ENCODE measurements around the gene LIPC.

The LIPC gene

DNA sequence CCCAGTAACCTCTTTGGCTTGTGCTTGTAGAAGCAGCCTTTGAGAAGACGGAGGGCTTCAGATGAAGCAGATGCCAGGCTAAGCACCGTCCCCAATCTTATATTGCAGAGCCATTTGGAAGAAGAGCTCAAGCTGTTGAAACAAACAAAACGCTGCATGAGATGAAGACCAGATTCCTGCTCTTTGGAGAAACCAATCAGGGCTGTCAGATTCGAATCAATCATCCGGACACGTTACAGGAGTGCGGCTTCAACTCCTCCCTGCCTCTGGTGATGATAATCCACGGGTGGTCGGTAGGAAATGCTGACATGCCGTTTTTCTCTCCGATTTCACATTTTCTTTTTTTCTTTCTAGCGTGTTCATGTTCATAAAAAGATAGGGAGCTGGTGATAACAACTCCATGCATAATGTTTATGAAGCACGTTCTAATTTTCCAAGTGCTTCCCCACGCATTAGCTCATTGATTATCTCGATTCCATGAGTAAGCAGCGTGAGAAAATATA lies 106.5 kb downstream of the LIPC start:
- no peak for DNase-seq (ENCODE audit: low spot score)

DNA sequence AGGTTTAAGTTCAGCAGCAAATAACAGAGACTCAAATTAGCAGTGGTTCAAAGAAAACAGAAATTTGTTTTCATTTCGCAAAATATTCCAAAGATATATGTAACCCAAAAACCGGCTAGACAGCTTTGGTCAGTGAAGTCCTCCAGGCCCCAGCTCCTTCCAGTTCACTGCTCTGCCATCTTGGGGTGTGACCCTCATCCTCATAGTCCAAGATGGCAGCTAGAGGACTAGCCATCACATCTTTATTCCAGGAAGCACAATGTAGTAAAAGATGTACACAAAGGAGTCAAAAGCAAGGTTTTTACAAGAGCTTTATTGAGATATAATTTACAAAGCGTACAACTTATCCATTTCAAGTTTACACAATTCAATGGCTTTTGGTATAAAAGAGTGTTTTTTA lies 107.1 kb downstream of the LIPC start:
- DNase-seq (ENCODE audit: low spot score): no peak

DNA sequence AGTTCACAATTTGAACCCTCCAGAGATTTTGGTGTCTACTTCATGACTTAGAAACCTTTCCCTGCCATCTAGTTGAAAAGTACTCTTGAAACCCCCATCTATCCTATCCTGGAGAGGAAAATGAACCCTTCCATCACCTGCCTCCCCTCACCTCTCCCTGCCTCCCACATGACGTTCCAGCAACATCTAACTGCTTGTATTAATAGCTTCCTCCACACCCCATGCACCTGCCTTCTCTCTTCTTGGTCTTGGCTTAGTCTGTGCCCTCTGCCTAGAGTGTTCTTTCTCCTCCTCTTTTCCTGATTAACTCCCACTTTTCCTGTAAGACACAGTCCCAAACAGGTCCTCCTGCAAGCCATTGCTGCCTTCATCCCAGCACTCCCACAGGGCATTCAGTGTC lies 107.8 kb downstream of the LIPC start:
- no peak for DNase-seq (ENCODE audit: low spot score)

DNA sequence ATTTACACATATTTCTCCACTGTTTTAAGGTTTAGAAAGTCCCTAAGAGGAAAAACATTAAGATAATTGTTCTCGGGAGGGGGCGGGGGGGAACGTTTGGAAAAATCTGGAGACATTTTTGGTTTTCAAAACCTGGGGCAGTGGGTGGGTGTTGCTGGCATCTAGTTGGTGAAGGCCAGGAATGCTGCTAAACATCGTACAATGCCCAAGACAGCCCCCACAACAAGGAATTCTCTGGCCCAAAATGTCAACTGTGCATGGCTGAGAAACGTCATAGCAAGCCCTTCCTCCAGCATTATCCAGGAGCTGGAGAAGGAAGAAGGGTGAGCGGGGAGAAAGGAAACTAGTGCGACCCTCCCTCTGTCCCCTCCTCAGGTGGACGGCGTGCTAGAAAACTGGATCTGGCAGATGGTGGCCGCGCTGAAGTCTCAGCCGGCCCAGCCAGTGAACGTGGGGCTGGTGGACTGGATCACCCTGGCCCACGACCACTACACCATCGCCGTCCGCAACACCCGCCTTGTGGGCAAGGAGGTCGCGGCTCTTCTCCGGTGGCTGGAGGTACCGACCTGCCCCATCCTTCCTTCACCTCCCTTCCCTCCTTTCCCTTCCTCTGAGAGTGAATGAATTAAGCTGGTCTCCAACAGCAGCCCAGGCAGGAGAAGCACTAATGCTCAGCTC lies 109.8 kb downstream of the LIPC start:
- DNase-seq (ENCODE audit: low spot score): no peak

DNA sequence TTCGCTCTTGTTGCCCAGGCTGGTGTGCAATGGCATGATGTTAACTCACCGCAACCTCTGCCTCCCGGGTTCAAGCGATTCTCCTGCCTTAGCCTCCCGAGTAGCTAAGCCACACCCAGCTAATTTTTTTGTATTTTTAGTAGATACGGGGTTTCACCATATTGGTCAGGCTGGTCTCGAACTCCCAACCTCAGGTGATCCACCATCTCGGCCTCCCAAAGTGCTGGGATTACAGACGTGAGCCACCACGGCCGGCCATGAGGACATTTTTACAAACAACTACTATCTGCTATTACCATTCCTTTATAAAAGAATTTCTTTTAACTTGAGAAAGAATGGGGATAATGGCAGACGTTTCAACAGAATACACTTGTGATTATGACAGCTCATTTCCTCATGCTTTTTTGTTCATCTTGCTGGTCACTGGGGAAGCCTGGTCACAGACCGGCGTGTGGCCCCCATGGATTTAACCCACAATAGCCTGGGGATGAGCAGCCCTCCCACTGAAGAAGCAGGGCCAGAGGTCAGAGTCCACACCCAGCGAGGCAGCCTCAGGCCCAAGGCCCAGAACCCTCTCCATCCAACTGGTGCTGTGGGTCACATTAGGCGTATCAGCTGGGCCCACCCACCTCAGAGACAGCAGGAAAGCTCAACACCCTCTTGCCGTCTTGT lies 112.0 kb downstream of the LIPC start:
- DNase-seq (ENCODE audit: low spot score): no peak

DNA sequence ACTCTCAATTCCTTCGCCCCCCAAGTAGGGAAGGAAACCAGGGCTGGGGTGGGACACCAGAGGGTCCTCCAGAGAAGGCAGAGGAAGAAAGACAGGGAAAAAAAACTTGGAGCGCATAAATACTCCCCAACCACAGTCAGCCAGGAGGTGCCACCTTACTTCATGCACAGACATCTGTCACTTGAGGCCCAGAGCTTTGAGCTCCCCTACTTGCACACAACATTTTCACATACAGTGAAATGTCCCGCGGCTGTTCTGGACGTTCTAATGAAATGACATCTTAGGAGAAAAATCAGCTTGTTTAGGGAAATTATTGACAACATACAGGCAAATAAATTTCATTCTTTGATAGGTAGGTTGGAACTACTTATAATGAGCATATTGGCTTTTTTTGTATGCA lies 113.0 kb downstream of the LIPC start:
- no peak for DNase-seq (ENCODE audit: low spot score)

DNA sequence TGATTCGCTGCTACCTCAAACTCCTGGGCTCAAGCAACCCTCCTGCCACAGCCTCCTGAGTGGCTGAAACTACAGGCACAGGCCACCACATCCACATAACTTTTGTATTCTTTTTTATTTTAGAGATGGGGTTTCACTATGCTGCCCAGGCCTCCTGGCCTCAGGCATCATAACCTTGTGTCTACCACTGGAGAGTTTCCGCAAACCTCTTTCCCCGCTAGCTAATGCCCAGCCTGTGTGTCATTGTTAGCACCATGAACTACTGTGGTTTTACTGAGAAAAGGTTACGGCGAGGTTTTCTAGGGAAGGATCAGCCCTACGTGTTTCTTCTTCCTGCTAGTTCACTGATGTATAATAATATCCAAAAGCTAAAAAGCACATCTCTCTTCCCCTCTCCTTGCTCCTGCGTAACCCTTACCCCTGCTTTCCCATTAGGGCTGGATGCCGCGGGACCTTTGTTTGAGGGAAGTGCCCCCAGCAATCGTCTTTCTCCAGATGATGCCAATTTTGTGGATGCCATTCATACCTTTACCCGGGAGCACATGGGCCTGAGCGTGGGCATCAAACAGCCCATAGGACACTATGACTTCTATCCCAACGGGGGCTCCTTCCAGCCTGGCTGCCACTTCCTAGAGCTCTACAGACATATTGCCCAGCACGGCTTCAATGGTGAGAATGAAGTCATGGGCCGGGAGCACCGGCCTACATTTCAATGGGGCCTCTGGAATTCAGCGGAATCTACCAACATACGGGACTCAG lies 113.7 kb downstream of the LIPC start:
- no peak for DNase-seq (ENCODE audit: low spot score)

DNA sequence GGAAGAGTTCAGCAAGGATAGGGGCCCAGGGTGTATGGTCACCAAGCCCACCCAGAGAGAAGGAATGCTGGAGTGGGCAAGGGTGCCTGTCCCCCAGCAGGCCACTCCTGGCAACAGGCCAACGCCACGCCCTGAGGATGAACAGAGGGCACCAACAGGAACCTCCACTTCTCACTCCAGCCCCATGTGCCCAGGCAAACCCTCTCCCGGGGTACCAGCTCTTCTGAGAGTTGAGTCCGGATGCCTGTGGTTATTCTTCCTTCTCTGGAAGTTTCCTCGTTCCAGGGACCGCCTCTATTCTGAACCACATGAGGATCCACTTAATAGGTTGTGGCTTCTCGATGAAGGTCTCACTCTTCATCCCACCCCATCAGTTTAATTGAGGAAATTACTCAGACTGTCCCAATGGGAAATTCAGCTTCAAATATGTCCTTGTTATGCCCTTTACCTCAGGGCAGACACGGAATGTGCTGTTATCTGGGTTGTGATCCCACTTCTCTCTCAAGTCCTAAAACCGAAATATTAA lies 114.3 kb downstream of the LIPC start:
- DNase-seq (ENCODE audit: low spot score): no peak

DNA sequence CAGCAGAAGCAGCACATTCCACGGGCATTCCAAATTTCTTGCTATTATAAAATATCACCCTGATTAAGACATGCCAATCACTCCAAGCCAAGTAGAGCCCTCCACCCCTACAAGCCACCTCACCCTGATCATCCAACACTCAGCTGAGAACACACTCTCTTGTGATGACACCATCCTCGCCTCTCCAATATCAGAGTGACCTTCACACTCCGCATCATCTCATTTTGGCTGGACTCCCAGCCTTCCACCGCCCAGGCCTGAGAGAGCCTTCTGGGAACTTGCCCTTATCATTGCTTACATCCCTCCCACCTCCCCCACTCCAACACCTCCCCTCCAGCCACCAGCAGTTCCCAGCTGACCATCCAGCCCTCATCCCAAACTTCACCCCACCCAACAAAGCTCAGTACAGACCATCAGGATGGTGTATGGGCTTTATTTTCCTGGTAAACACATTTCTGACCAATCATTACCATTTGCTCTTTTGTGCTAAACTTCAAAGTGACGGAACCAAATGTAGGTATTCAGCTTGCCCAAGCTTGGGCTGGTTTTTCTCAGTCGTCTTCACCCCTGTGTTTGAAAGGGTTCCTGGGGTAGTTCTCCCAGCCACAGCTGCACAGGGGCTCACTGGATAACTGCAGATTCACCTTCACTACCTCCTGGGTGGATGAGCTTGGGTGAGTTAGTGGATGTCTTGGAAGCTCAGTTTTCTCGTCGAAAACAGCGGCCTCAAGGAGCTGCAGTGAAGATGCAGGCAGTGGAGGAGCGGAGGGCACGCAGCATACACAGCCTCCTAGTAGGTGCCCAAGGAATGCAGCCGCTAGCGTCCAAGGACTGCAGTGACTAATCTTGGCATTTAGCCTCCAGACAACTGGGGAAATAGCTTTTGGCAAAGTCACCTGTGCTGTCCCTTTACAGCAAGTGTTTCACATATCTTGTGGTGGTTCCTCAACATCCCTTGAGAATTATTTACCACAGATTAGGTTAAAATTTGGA lies 115.1 kb downstream of the LIPC start:
- DNase-seq (ENCODE audit: low spot score): peak; percentile 62

DNA sequence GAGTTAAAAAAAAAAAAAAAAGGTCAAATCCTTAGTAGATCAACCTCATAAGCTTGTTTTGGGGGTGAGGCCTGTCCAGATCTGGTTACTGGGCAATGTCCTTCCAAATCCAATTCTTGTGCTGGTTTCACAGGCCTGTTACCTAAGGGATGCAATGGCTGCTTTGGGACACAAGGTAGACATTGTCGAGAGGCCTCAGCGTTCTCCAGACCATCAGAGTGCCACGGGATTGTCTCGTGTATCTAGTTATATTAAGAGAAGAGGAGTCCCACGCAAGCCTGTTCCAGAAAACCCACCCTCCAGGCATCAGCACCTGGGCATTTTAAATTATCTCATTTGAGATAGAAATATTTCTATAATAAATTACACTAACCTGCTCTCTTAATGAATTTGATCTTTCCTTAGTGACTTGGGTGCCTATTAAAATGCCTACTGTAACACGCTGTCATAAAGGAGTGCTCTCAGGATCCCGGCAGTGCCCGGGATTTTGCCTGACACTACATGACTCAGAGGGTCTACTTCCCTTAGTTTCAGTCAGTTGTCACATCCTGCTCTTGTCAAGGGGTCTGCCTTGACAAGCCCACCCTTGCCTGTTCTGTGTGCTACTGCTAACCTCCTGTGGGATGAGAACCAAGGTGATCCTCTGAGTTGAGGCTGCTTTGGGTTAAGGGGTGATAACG lies 116.0 kb downstream of the LIPC start:
- DNase-seq (ENCODE audit: low spot score): no peak

DNA sequence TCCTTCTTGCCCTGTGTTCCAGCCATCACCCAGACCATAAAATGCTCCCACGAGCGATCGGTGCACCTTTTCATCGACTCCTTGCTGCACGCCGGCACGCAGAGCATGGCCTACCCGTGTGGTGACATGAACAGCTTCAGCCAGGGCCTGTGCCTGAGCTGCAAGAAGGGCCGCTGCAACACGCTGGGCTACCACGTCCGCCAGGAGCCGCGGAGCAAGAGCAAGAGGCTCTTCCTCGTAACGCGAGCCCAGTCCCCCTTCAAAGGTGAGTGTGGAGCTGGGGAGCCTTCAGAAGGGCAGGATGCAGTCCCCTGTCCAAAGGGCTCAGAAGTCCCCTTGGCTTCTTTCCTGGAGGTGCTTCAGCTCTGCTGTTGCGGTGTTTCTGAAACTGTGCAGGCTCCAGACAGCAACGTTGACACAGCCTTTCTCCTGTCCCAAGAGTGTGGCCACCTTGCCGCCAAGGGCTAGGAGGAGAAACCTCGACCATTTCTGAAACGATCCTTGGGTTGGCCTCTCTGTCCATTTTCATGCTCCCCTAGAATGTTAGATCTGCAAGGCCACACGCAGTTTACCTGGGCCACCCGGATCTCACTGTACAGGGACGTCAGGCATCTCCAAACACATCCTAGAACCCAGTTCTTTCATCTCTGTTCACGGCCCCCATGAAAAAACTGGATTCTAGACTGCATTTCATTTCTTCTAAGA lies 116.7 kb downstream of the LIPC start:
- no peak for DNase-seq (ENCODE audit: low spot score)

DNA sequence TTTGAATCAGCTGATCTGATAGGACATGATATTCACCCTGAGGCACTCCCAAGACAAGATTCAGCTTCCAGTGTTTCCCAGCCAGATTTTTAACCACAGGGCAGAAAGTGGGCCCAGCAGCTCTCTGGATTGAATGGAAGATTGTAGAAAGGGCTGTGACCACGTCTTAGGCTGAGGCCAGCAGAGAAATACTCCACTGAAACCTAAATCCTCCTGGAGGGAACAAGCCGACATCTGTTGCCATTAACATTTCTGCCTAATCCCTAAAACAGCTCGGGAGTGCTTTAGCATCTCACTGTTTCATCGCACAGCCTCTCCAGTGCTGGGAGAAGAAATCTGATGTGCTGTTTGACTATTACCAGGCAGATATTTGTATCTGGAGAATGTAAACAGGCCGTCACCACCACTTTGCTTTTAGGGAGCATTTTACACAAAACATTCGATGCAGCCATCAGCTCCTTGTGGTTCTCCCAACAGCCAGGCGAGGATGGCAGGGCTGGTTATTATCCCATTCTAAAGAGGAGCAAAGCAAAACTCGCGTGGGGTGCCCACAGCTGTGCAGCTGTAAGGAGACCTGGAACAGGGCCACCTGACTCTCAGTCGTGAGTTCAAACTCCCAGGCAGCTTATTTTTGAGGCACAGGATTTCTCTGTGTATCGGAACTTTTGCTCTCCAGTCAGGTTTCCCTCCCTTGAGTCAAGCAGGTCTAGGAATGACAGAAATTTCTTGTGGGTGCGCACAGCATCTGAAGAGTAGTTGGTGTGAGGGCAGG lies 117.4 kb downstream of the LIPC start:
- no peak for DNase-seq (ENCODE audit: low spot score)

DNA sequence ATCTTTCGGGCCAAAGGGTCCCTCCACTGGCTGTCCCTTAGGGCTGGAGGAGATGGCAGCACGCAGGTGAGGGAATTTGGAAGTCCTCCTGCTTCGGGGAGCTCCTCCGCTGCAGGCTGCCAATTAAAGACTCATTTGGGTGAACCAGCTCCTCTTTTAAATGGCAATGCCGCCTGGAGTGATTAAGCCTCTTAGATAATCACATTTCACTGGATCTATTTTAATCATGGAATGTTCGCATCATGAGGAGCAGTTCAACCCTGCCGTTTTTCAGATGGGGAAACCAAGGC lies 117.9 kb downstream of the LIPC start:
- DNase-seq (ENCODE audit: low spot score): no peak

DNA sequence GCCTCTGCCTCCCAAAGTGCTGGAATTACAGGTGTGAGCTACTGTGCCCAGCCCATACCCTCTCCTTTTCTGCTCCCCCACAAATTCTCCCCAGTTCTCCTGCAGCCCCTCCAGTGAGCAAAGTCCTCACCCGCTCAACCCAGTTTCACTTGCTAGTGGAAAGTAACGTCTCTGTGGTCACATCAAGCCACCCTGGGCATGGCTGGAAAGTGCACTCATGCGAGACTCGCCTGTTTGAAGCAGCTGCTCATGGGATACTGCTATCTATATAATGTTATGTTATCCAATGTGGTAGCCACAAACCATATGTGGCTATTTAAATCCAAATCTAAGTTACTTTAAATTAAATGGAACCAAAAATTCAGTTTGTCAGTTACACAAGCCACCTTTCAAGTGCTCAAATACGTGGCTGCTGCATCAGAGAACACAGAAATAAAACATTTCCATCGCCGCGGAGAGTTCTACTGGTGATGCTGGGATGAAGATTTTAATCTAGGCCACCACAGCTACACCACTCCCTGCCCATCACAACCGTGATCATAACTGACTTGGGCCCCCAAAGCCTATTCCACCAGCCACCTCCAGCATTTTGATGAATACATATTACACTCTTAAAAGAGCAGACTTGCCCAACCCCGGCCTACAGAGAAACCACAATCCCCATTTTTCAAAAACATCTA lies 119.4 kb downstream of the LIPC start:
- DNase-seq (ENCODE audit: low spot score): no peak

DNA sequence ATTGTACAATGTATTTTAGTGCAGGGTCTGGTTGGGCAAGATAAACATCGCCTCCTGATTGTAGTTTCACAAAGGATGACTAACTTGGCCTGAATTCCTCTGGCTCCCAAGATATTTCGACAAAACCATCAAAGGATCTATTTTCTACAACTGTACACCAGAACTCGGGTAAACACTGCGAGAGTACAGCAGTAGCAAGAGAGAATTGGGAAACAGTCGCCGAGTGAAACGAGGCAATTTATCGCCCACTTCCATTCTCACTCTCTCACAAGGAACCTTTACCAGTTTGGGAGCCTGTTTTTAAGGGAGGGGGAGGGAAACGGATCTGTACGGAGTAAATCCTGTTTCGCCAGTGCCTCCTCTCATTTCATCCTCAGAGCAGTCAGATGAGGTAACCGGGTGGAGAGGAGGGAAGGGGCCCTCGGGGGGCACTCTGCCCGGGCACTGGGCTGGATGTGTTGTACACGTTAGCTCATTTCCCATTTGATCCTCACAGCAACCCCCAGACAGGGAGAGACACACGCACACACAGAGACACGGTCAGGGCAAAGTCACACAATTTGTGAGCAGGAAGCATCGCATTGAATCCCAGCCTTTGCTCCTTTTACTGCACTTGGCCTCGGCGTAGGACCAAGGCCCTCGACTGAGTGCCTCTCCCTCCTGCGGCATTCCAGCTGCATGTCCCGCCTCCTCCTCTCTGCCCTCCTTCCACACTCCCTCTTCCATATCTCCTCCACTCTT lies 120.1 kb downstream of the LIPC start:
- no peak for DNase-seq (ENCODE audit: low spot score)

DNA sequence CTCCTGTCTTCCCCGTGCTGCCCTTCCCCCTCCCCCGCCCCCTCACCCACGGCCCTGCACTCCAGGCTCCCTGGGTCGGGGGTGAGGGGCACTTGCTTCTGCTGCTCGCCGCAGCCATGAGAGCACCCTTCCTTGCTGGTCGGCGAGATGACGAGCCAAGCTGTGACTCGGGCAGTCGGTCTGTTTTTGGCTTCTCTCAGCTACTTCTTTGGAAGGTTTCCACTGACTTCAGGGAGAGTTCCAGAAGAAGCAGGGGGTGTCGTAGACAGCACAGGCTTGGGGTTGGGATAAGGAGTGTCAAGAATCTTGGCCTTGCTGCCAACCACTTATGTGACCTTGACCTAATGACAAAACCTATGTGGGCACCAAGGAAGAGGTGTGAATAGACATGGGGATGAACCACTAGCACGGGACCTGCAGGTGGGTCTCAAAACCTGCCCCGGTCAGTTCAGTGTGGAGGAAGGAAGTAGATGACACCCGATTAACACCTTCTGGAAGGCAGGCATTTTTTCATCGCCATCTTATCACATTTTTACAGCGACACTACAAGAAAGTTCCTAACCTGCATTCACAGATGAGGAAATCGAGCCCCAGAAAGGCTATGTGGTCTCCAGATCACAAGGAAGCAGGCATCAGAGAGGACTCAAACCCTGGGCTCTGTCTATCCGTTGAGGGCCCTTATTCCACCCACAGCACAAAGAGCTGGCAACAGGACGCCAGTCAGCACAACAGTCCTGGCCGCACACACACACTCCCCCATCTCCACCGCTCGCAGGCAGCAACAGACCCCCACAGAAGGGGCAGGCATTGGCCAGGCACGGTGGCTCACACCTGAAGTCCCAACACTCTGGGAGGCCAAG lies 120.9 kb downstream of the LIPC start:
- no peak for DNase-seq (ENCODE audit: low spot score)

DNA sequence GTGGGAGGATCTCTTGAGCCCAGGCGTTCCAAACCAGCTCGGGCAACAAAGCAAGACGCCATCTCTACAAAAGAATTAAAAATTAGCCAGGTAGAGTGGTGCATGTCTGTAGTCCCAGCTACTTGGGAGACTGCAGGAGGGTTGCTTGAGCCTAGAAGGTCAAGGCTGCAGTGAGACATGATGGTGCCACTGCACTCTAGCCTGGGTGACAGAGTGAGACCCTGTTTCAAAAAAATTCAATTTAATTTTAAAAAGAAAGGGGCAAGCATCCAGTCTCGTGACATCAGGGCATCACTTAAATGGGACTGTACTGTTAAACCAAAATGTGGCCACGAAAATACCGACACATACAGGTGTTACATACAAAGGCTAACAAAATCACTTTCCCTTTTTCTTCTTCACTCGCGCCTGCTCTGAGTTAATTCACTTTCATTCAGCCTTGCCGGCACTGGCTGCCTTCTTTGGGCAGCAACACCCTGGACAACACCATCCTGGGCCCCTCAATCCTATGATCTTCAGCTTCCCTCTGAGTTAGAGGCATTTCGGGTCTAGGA lies 121.7 kb downstream of the LIPC start:
- DNase-seq (ENCODE audit: low spot score): no peak
